GM18519 (cell line): ENCODE results near the gene LRRC59.
A peak's percentile ranks its signal among the peaks of the same experiment; 100 is the strongest.
"Not testable (repeated sequence)": the region's sequence is repeated elsewhere in the genome, so short reads cannot be mapped to it uniquely, and the experiment has no call there.

Experiments used
- ATAC-seq: cut with Tn5 transposase; IDR thresholded peaks from one replicate; pipeline ENCODE4 v1.9.1; 2021; ENCODE audit warnings: mild to moderate bottlenecking, moderate library complexity; ENCODE audit not compliant: unreplicated experiment, low FRiP score

The LRRC59 gene

GRCh38 chr17:50348522-50349242 lies 48.6 kb downstream of the LRRC59 start:
- ATAC-seq: no peak

DNA sequence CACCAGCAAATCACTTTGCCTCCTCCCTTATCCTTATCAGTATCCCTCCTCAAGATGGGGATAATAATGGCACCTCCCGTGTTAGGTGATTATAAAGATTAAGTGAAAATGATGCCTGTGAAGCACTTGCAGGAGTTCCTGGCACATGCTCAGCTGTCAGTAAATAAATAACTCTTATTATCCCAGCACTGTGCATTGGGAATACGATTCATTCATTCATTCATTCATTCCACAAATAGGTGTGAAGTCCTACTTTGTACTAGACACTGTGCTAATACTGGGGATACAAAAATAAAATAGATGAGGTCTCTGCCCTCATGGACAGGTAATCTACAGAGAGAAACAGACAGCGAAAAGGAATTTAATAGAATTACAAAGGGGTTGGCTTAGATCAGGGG lies 49.4 kb downstream of the LRRC59 start:
- ATAC-seq: no peak

DNA sequence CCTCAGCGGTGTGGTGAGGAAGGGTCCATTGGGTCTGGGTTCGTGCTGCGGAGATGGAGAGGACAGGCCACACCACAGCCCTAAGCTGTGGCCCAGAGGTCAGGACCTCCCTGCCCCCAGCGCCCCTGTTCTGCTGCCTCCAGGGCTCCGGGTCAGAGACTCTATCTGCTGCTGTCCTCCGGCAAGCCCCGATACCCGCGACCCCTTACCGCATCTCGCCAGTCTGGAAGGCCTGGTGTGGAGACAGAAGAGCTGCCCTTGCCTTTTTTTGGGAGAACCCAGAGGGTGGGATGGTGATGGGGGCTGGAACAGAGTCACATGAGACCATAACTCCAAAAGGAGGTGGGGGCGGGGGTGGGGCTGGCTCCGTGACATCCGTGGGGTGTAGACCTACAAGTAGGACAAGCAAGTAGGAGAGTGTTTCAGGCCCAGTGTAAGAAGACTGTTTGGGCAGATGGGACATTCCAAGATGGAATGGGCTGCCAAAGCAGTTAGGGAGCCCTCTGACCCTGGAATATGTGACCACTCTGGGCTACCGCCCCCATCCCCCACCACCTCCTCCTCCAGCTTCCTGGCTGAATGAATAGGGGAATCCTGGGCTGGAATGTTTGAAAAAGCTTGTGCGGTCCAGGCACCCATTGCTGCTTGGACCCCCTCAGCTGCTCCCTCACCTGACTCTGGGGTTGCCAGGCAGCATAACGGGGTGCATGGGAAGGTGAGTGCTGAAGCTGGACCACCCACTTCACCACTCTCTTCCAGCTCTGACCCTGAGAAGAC lies 50.0 kb downstream of the LRRC59 start:
- ATAC-seq: no peak

GRCh38 chr17:50346313-50347116 lies 50.8 kb downstream of the LRRC59 start:
- peak; percentile 40 for ATAC-seq

- peak; percentile 40 for ATAC-seq
Observed at GRCh38 chr17:50345432-50346312, 51.7 kb downstream of the LRRC59 start, which contains the start of gene XYLT2. Gene XYLT2, plus strand, starts transcription at chr17:50346126. Its CDS starts 15 bp downstream, at chr17:50346141.

DNA sequence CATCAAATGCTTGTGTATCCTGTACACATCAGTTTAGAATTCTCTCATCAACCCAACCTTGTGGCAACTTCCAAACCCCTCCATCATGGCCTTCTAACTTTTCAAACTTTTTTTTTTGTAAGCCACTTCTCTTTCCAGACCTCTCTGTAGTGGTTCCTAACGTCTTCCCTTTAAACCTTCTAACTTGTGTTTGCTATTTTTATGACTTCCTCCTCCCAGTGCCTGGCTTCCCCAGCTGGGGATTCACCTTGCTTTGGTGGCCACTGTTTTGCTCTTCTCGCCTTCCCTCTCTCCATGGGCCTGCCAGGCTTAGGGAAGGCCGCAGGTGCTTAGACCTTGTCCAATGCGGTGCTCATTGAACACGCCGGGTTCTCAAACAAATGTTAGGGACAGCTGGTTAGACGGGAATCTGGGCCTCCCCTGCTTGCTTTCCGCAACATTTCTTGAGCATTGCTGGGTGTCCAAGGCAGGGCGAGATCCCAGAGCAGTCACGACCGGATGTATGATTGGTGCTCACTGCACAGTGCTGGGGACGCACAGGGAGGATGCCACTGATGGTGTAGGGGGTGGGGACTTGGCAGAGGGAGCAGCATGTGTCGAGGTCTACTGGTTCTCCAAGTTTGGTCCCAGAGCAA lies 52.5 kb downstream of the LRRC59 start:
- no peak for ATAC-seq

- ATAC-seq: no peak
Observed at GRCh38 chr17:50339381-50339780, 57.9 kb downstream of the LRRC59 start.

DNA sequence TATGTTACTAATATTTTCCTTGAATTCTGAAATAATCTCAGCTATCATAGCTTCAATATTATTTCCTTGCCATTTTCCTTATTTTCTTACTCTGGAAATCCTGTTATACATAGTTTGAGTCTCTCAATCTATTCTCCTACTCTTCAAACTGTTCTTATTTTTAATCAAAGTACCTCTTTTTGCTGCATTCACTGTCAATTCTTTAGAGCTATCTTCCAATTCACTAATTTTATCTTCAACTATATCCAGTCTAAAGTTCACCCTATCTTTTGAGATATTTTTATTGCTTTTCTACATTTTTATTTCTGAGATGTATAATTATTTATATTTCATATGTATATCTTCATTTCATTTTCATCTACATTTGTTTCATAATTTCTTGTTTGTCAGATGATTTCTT lies 58.7 kb downstream of the LRRC59 start:
- ATAC-seq: no peak

DNA sequence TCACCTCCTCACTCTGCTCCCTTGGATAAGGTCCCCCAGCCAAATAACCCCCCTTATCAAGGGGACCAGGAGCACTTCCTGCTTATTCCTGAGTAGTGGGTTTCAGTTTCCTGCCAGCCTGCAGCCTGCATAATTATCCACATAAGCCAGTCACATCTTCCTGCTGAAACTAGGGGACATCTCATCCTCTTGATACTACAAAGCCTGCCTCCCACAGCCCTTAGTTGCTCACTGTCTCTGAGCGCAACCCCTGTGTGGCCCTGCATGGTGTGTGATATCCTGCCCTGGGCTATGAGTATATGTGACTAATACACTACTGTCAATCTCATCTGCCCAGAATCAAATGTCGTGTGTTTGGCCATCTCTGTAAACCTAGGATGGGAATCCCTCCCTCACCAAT lies 59.4 kb downstream of the LRRC59 start:
- no peak for ATAC-seq

- ATAC-seq: not testable (repeated sequence)
Observed at GRCh38 chr17:50333291-50334057, 63.8 kb downstream of the LRRC59 start.

DNA sequence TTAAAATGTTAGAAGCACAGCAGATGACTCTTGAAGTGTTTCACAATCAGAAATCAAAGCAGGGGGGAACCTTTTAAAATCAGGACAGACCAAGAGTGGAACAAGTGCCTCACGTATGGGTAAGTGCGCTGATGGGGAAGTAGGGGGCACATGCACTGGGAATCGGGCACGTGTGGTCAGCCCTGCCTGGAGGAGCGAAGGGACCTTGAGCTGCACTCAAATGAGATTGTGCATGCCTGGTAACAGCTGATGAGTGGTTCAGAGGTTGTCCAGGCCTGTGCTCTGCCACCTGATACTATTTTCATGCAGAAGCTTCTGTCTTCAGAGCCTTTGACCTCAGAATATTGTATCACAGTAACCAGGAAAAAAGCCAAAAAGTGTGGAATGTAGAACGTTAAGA lies 65.1 kb downstream of the LRRC59 start:
- ATAC-seq: no peak
